IMR-90 (cell line): ENCODE measurements around the gene FARS2. TPM values are rescaled to one million over a fixed set of nuclear protein-coding genes. Genes with fewer than 3 reads are reported as not detected.

Experiments
- ATAC-seq: fragments of 200-7000 bp; cut with Tn5 transposase; 2 replicates; pipeline ENCODE4 v1.9.1; 2020; ENCODE audit warnings: low read depth, mild to moderate bottlenecking, moderate library complexity
- BruUV-seq: library from RNA; stranded (reverse); fragments of 400-500 nt; replicated peaks from 2 replicates; lab custom pipeline; 2021; lab: Mats Ljungman, UMichigan
- CTCF ChIA-PET: fragments of 300-600 bp; formaldehyde crosslinking; extraction: SDS; loops from one replicate; lab custom pipeline; 2021; ENCODE audit warnings: antibody characterized with exemption; lab: Yijun Ruan, JAX
- POLR2A ChIA-PET: fragments of 300-600 bp; sonication (Branson Sonifier 250); formaldehyde crosslinking; loops from one replicate; lab custom pipeline; 2022; ENCODE audit warnings: antibody characterized with exemption; ENCODE audit not compliant: unreplicated experiment; lab: Charles Lee
- DNase-seq: peaks from one replicate; pipeline ENCODE4 v3.0.0; 2013
- H2AFZ ChIP-seq: replicated peaks from 2 replicates; pipeline ENCODE3; 2013; ENCODE audit warnings: low read length, mild to moderate bottlenecking; ENCODE audit not compliant: poor library complexity
- H2AK5ac ChIP-seq: 2 replicates; pipeline ENCODE4 v1.6.1; 2013; ENCODE audit warnings: low read depth, low read length, inconsistent platforms
- H2AK9ac ChIP-seq: replicated peaks from 2 replicates; pipeline ENCODE3; 2013; ENCODE audit warnings: mild to moderate bottlenecking, low read depth, low read length, moderate library complexity; ENCODE audit not compliant: poor library complexity
- H2BK120ac ChIP-seq: 2 replicates; pipeline ENCODE4 v1.6.1; 2013; ENCODE audit warnings: low read depth, low read length, inconsistent platforms
- H2BK15ac ChIP-seq: 3 replicates; pipeline ENCODE4 v1.6.1; 2013; ENCODE audit warnings: low read depth, low read length, inconsistent platforms
- H2BK20ac ChIP-seq: 2 replicates; pipeline ENCODE4 v1.6.1; 2013; ENCODE audit warnings: low read depth, mild to moderate bottlenecking, inconsistent platforms, low read length, moderate library complexity
- H2BK5ac ChIP-seq: 2 replicates; pipeline ENCODE4 v1.6.1; 2013; ENCODE audit warnings: mild to moderate bottlenecking, low read depth, low read length, inconsistent platforms; ENCODE audit not compliant: poor library complexity, severe bottlenecking
- H3K14ac ChIP-seq: replicated peaks from 2 replicates; pipeline ENCODE4 v1.6.1; 2013; ENCODE audit warnings: low read depth, low read length, inconsistent platforms
- H3K18ac ChIP-seq: 2 replicates; pipeline ENCODE4 v1.6.1; 2013; ENCODE audit warnings: low read depth, low read length, control low read depth
- H3K23ac ChIP-seq: 2 replicates; pipeline ENCODE4 v1.6.1; 2013; ENCODE audit warnings: low read depth, low read length, inconsistent platforms
- H3K27ac ChIP-seq: 2 replicates; pipeline ENCODE4 v1.5.1; 2013; ENCODE audit warnings: mild to moderate bottlenecking, control low read depth, low read length; ENCODE audit not compliant: insufficient read depth
- H3K27me3 ChIP-seq: 2 replicates; pipeline ENCODE4 v1.6.1; 2013; ENCODE audit warnings: low read length; ENCODE audit not compliant: control insufficient read depth, insufficient read depth
- H3K36me3 ChIP-seq: 2 replicates; pipeline ENCODE4 v1.6.1; 2013; ENCODE audit warnings: low read length, mixed read lengths; ENCODE audit not compliant: control insufficient read depth, insufficient read depth
- H3K4ac ChIP-seq: 2 replicates; pipeline ENCODE4 v1.6.1; 2013; ENCODE audit warnings: low read depth, low read length, inconsistent platforms
- H3K4me1 ChIP-seq: 2 replicates; pipeline ENCODE4 v1.6.1; 2013; ENCODE audit warnings: low read length, mixed read lengths; ENCODE audit not compliant: control insufficient read depth, insufficient read depth
- H3K4me2 ChIP-seq: 2 replicates; pipeline ENCODE4 v1.6.1; 2013; ENCODE audit warnings: low read depth, mild to moderate bottlenecking, control low read depth, low read length, moderate library complexity
- H3K4me3 ChIP-seq: 2 replicates; pipeline ENCODE4 v1.5.1; 2013; ENCODE audit warnings: low read depth, mild to moderate bottlenecking, control low read depth, low read length, moderate library complexity; ENCODE audit not compliant: insufficient read depth
- H3K56ac ChIP-seq: 2 replicates; pipeline ENCODE4 v1.6.1; 2013; ENCODE audit warnings: low read length, inconsistent platforms; ENCODE audit not compliant: insufficient read depth; ENCODE audit errors: extremely low read depth
- H3K79me1 ChIP-seq, 2 experiments: 2 replicates each; pipeline ENCODE4 v1.6.1; 2013; ENCODE audit warnings: low read length in 2 of 2, inconsistent platforms in 1 of 2, low read depth in 1 of 2
- H3K9ac ChIP-seq: 2 replicates; pipeline ENCODE4 v1.6.1; 2013; ENCODE audit warnings: low read depth, low read length, control low read depth
- H3K9me1 ChIP-seq: 2 replicates; pipeline ENCODE4 v1.6.1; 2013; ENCODE audit warnings: low read length, inconsistent platforms; ENCODE audit not compliant: insufficient read depth
- H3K9me3 ChIP-seq: 2 replicates; pipeline ENCODE4 v1.6.1; 2013; ENCODE audit warnings: low read length; ENCODE audit not compliant: control insufficient read depth, insufficient read depth
- H4K20me1 ChIP-seq: 2 replicates; pipeline ENCODE4 v1.6.1; 2013; ENCODE audit warnings: low read length, inconsistent platforms; ENCODE audit not compliant: insufficient read depth
- H4K5ac ChIP-seq: 2 replicates; pipeline ENCODE4 v1.6.1; 2013; ENCODE audit warnings: mild to moderate bottlenecking, low read depth, low read length, control low read depth
- H4K8ac ChIP-seq, 2 experiments: 2 replicates each; pipeline ENCODE4 v1.6.1; 2013; ENCODE audit warnings: low read depth in 2 of 2, low read length in 2 of 2, control low read depth in 1 of 2, inconsistent platforms in 1 of 2
- H4K91ac ChIP-seq: 2 replicates; pipeline ENCODE4 v1.6.1; 2013; ENCODE audit warnings: low read depth, low read length, inconsistent platforms; ENCODE audit not compliant: insufficient read depth
- BHLHE40 ChIP-seq: fragments of 150-350 bp; IDR thresholded peaks from 2 replicates; pipeline ENCODE4 v1.6.1; 2016; ENCODE audit warnings: mild to moderate bottlenecking, low read depth, low read length
- CEBPB ChIP-seq: IDR thresholded peaks from 2 replicates; pipeline ENCODE4 v1.6.1; 2012; ENCODE audit warnings: low read depth, low read length, improper control_type of control experiment
- CTCF ChIP-seq: conservative IDR thresholded peaks from 2 replicates; pipeline ENCODE4 v1.5.1; 2012; ENCODE audit warnings: mild to moderate bottlenecking, low read depth, low read length, improper control_type of control experiment
- ELK1 ChIP-seq: fragments of 150-350 bp; IDR thresholded peaks from 2 replicates; pipeline ENCODE4 v1.6.1; 2016; ENCODE audit warnings: low read depth, mild to moderate bottlenecking, low read length, moderate library complexity, borderline replicate concordance
- FOS ChIP-seq: fragments of 150-350 bp; IDR thresholded peaks from 2 replicates; pipeline ENCODE4 v1.6.1; 2016; ENCODE audit warnings: low read depth, low read length
- MAFK ChIP-seq: IDR thresholded peaks from 2 replicates; pipeline ENCODE4 v1.6.1; 2012; ENCODE audit warnings: low read depth, low read length, improper control_type of control experiment
- MAZ ChIP-seq: IDR thresholded peaks from 2 replicates; pipeline ENCODE4 v1.6.1; 2012; ENCODE audit warnings: low read depth, mild to moderate bottlenecking, low read length, improper control_type of control experiment, moderate library complexity, borderline replicate concordance
- RCOR1 ChIP-seq: IDR thresholded peaks from 2 replicates; pipeline ENCODE4 v1.6.1; 2012; ENCODE audit warnings: mild to moderate bottlenecking, low read length, improper control_type of control experiment; ENCODE audit not compliant: insufficient replicate concordance
- USF2 ChIP-seq: fragments of 150-350 bp; IDR thresholded peaks from 2 replicates; pipeline ENCODE4 v1.6.1; 2017; ENCODE audit warnings: mild to moderate bottlenecking, antibody characterized with exemption, low read length, low read depth
- WGBS, 2 experiments: methylation state at CpG; one replicate each; pipeline versions ENCODE4 v1.1.5 to v1.1.7; 2013; ENCODE audit warnings: missing lambda C conversion rate in 2 of 2; ENCODE audit not compliant: insufficient read length in 1 of 2; ENCODE audit errors: extremely low coverage in 2 of 2; 5-methylcytosine and 5-hydroxymethylcytosine counted together
- dilution Hi-C: fragments of 300-500 bp; cut with HindIII; formaldehyde crosslinking; loops from one replicate; pipeline ENCODE4 v1.14.3; 2018; ENCODE audit warnings: low sequenced_read_pairs; ENCODE audit not compliant: unreplicated experiment
- in situ Hi-C: fragments of 300-500 bp; cut with MboI; formaldehyde crosslinking; loops from 3 replicates; pipeline ENCODE4 v1.14.3; 2019; ENCODE audit warnings: low sequenced_read_pairs, inconsistent platforms, mixed read lengths
- intact Hi-C: fragments of 100-400 bp; cut with micrococcal nuclease; formaldehyde crosslinking; loops from 2 replicates; pipeline ENCODE4 v1.10.0; 2022
- polyA plus RNA-seq, 3 experiments: library from polyadenylated mRNA; depleted of rRNA; stranded (reverse); fragments of >200 nt; gene quantifications; 2 replicates each; pipeline ENCODE4 v1.2.3, GENCODE V29; 2012; ENCODE audit warnings: low replicate concordance in 1 of 3
- total RNA-seq: library from RNA; depleted of rRNA; stranded (reverse); fragments of >200 nt; gene quantifications from 2 replicates; pipeline ENCODE4 v1.2.3, GENCODE V29; 2012

FARS2 gene
- total and polyA plus RNA-seq, 2 of the 4 experiments (the other 2 are of a cell fraction): 12.1 to 28.9 TPM

- H2AFZ ChIP-seq: no peak overlapping the region
- H4K5ac ChIP-seq: no peak overlapping the region
- CTCF ChIA-PET: no interaction called here
Observed at GRCh38 chr6:5580736-5581581, 319.6 kb downstream of the FARS2 start.

More at GRCh38 chr6:5580736-5581581, 319.6 kb downstream of the FARS2 start:
- no peak overlapping the region for H3K4ac ChIP-seq
- H3K56ac ChIP-seq: no peak overlapping the region
- H3K18ac ChIP-seq: no peak overlapping the region; the same call in 1 of the 2 replicates
- H2AK5ac ChIP-seq: no peak overlapping the region
- no peak overlapping the region for H2BK120ac ChIP-seq
- H3K4me1 ChIP-seq: peaks cover 8% of the 10 kb centered on the region
- no peak overlapping the region for H2AK9ac ChIP-seq
- no peak overlapping the region for H4K8ac ChIP-seq
- no peak overlapping the region for H3K14ac ChIP-seq
- H3K4me2 ChIP-seq: no peak overlapping the region
- WGBS, 2 experiments: 90% methylated on average over 2 of the region's 12 CpGs; no CpG with 5 or more reads in 1 of the 2 experiments
- ATAC-seq (no peak), DNase-seq (no peak)
- in situ Hi-C loops: no loop called here
- no peaks in the 10 kb centered on the region for H3K9me1 ChIP-seq
- H3K27me3 ChIP-seq: no peaks in the 10 kb centered on the region
- no peak overlapping the region for H3K4me3 ChIP-seq
- H3K9ac ChIP-seq: no peak overlapping the region
- H2BK20ac ChIP-seq: no peak overlapping the region
- H3K36me3 ChIP-seq: no peaks in the 10 kb centered on the region
- intact Hi-C loops: no loop called here
- POLR2A ChIA-PET: no interaction called here
- H3K9me3 ChIP-seq: no peaks in the 10 kb centered on the region
- H3K23ac ChIP-seq: no peak overlapping the region
- no peak overlapping the region for H2BK15ac ChIP-seq
- no peak overlapping the region for H2BK5ac ChIP-seq
- H4K20me1 ChIP-seq: no peaks in the 10 kb centered on the region
- dilution Hi-C loops: no loop called here
- H3K79me1 ChIP-seq: no peaks in the 10 kb centered on the region; a peak in 1 of 4 replicates
- H4K91ac ChIP-seq: no peak overlapping the region
- TF ChIP-seq CTCF (no peak), MAZ (no peak), BHLHE40 (no peak), RCOR1 (no peak), ELK1 (no peak), FOS (no peak), MAFK (no peak), CEBPB (no peak), USF2 (no peak)
- no TSS peak for BruUV-seq
- H3K27ac ChIP-seq: no peak overlapping the region
